ENCODE measurements around the gene RAP1GAP.

DNA sequence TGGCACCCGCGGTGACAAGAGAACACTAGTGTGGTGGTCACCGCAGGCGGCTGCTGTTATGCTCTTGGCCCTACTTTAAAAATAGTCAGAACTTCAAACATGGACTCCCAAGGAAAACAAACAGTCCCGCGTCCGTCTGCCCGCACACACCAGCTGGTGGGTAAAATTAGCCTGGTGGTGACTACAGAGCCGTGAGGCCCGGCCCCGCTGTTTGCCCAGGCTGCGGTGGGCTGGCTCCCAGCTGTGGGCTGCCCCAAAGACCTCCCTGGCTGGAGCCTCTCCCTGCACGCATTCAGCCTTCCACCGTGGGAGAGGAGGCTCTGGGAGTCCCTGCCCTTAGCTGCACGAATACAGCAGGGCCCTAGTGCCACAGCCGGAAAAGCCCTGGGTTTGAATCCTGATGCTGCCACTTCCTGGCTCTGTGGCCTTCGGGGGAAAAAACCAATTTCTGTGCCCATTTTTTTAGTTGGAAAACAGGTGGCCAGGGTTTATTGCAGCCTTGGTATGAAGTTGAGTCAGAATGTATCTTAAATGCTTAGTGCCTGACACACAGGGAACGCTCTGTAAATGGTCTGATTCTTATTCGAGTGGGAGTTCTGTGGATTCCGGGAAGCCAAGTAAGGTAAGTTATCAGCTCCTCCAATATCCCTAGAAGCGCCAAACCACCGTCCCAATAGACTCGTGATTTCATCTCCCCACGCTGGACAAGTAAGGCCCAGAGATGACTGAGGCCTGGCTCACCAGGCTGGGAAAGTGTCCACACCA, 101.7 kb downstream of the RAP1GAP start:
- no peak for TF ChIP-seq EZH2phosphoT487 (IDR thresholded peaks at IDR 0.05; ENCODE audit: insufficient read depth, low read depth)
- TF ChIP-seq EZH2 (IDR thresholded peaks at IDR 0.05; ENCODE audit: insufficient read depth, poor library complexity, severe bottlenecking), result no peak
